Astrocyte (in vitro differentiated cells and primary cell): ENCODE results near the gene JPH4.

Experiments
- EZH2 ChIP-seq: IDR thresholded peaks from 2 replicates; pipeline ENCODE4 v1.6.1; 2012; ENCODE audit warnings: mild to moderate bottlenecking, low read length, inconsistent platforms; ENCODE audit not compliant: insufficient read depth
- TF ChIP-seq, protein P1 (sequence below): IDR thresholded peaks from 2 replicates; pipeline ENCODE4 v1.5.1; 2011; ENCODE audit warnings: low read depth, mild to moderate bottlenecking, inconsistent platforms, low read length, moderate library complexity; ENCODE audit not compliant: insufficient read depth

DNA sequence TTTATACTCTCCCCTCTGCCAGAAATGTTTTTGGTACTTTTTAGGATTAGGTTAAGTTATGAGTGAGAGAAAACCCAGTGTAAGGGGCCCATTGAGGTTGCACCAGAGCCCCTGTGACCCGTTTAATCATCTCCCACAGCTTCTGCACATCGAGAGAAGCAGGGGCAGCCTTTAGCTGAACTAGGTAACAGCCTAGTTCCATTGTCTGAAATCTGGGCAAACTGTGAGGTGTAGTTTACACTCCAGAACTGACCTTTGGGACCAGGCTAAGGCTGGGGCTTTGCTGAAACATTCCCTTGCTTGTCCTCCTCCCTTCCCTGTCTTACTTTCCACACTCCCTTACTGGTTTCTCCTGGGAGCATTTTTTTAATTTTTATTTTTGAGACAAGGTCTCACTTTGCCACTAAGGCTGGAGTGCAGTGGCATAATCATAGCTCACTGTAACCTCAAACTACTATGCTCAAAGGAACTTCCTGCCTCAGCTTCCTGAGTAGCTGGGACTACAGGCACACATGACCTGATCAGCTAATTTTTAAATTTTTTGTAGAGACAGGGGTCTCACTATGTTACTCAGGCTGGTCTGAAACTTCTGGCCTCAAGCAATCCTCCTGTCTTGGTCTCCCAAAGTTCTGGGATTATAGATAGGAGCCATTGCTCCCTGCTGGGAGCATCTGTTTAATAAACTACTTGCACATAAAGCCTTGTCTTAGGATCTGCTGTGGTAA, 31.7 kb upstream of the JPH4 start:
- TF ChIP-seq, protein P1, sequence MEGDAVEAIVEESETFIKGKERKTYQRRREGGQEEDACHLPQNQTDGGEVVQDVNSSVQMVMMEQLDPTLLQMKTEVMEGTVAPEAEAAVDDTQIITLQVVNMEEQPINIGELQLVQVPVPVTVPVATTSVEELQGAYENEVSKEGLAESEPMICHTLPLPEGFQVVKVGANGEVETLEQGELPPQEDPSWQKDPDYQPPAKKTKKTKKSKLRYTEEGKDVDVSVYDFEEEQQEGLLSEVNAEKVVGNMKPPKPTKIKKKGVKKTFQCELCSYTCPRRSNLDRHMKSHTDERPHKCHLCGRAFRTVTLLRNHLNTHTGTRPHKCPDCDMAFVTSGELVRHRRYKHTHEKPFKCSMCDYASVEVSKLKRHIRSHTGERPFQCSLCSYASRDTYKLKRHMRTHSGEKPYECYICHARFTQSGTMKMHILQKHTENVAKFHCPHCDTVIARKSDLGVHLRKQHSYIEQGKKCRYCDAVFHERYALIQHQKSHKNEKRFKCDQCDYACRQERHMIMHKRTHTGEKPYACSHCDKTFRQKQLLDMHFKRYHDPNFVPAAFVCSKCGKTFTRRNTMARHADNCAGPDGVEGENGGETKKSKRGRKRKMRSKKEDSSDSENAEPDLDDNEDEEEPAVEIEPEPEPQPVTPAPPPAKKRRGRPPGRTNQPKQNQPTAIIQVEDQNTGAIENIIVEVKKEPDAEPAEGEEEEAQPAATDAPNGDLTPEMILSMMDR: no peak
- no peak for TF ChIP-seq EZH2
